NCI-H1417 (cell line): ENCODE data around the gene COL12A1.

ENCODE experiments used
- DNase-seq, 3 experiments: peaks; one replicate each; lab custom pipeline; 2025; lab: John Stamatoyannopoulos, UW

The COL12A1 gene

DNA sequence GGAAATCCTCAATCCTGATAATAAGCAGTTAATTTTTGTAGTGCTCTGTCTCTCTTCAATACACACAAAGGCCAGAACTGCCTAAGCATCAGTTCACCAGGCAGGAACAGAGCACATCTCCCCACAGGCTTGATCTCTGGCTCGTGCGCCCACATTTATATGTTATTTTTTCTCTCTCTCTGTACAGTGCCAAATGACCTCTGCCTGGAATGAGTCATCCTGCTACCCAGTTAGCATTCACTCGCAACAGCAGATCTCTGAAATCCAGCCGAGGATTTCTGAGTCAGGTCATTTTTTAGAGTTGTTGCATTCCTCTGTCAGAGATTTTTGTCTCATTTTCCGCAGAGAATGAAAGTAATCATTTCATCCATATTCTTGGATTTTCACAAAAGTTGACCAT, 107.1 kb downstream of the COL12A1 start:
- no peak for DNase-seq

DNA sequence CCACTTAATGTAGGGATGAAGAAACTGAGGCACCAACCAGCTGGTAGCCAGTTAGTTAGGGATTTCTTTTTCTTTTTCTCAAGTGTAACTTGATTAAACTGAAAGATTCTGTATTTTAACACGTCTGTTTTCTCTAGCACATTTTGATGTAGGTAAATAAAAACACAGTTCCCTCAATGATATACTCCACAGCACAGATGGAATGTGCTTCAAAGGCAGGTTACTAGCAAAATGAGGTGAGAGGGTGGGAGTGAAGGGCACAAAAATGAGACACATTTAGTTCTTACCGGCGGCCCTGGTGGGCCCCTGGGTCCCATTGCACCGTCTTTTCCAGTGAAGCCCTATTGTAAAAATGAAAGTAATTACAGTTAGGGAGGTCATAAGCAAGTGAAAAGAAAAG, 108.9 kb downstream of the COL12A1 start:
- DNase-seq: no peak

DNA sequence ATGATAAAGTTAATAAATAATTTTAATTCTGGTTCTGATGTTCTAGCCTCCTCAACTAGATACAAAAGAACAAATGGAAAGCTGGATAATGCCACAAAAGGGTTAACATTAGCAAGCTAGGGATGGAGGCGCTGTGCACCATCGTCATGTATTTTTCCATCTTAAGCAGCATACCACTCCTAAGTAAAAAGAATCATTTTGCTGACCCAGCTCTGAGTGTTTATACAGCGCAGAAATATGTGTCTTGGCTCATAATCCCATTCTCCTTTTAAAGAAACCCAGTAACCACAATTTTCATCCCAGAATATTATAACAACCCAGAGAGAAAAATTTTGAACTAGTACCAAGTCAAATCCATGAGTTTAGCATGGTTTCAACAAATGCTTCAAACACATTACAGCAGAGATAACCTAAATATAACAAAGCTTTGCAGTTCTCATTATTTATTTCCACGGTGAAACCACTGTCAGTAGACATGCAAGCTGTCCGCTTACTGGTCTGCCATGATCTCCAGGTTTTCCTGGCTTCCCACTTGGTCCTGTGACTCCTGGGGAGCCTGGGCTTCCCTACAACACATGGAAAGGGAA, 111.1 kb downstream of the COL12A1 start:
- no peak for DNase-seq

DNA sequence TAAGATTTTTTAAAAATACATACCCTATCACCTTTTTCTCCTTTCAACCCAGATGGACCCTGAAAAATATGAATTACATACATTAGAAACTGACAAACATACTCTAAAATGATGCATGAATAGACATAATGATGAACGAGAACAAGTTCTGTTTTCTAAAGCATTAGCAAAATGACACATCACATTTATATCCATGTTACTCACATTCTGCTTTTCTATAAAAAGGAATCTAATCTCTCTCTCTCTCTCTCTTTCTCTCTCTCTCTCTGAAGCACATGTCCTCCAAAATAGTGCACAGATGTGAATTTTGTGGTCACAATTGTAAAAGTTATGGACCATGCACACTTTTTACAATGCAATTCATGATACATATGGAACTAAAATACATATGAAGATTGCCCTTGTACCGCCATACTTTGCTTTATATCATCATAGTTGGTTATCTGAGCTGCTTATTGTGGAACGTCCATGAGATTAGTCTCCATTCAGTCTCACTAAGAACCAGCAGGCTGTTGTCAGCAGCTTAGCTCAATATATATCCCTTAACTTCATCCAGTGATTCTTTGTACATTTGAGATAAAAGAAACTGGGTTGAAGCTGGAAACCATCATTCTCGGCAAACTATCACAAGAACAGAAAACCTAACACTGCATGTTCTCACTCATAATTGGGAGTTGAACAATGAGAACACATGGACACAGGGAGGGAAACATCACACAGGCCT, 114.2 kb downstream of the COL12A1 start:
- no peak for DNase-seq

DNA sequence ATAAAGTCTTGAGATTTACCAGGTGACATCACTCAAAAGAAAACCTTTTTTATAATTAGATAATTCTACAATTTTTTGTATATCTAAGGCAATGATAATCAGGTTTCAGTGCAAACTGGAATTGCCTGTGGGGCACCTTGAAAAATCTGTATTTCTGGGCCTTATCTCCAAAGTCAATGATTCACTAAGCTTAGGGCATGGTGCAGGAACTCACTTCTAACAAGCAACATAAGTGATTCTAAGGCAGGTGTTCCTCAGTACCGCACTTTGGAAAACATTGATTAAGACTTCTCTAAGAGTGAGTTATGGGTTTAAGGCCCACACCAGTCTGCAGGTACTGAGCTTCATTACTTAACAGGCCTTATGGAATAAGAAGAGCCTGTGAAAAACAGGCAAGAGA, 115.3 kb downstream of the COL12A1 start:
- no peak for DNase-seq

- no peak for DNase-seq
Measured at GRCh38 chr6:75089921-75090320, 115.9 kb downstream of the COL12A1 start.

GRCh38 chr6:75089151-75089897, 116.5 kb downstream of the COL12A1 start:
- no peak for DNase-seq

DNA sequence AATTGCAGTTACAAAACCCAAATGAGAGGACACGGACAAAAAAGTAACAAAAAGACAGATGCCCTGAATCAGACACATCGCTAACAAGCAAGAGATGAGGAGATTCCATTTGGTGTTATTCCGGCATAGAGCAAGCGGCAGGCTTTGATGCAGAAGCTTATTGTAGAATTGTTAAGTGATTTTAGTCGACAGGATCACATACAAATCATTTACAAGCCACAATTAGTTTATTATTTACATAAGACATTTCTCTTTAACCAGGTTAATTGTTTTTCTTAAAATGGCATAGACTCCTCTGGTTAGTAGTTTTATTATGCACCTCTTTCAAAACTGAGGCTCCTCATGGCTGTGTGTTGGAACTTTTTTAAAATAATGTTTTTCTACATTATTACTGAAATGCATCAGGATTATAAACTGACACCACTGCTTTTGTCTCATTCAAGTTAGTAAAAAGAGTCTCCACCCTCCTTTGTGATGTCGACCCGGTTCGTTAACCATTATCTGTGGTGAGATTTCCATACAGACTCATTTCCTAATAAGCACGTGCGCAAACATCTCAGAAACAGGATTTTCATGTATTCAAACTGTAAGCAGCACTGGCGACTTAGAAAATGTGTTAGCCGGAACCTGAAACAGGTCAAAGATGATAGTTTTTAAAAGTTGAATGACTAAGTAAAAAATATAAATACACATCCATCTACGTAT, 119.8 kb downstream of the COL12A1 start:
- DNase-seq: no peak

DNA sequence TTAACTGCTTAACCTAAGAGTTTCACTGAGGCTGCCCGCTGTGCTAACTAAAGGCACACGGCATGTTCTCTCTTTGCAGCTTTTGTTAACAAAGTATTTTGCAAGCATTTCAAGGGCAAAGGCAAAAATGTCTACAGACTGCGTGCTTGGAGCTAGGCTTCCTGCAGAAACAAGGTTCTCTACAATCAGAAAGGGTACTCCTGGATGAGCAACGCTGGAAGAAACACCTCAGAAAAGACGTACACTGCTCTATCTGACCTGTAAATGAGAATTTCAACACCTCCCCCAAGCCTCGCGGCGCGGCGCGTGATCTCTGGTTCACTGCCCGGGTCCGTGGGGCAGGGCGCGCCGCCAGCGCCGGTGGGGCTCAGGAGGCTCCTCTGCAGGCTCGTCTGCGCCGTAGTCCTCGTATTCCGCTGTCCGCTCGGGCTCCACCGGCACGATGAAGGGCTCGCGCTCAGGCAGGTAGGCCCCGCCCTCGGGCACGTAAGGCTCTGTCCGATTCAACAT, 120.9 kb downstream of the COL12A1 start:
- peak in 2 of 3 experiments; percentile 1 to 19 for DNase-seq

DNA sequence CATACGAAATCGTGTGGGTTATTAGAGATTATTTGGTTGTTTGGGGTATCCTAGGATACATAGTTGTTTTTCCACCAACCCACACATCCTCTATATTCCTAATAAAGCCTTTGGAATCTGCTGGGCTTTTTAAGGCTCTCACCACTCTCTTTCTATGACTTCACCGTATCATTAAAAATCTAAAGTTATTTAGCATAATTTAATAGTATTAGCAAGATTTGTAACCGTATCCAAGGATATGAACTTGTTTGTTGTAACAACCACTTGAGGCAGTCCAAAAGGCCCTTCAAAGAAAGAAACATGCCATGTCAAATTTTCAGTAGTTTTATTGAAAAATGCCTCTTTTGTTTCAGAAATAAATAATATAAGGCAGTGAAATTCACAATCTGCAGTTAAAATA, 121.8 kb downstream of the COL12A1 start:
- DNase-seq: no peak

DNA sequence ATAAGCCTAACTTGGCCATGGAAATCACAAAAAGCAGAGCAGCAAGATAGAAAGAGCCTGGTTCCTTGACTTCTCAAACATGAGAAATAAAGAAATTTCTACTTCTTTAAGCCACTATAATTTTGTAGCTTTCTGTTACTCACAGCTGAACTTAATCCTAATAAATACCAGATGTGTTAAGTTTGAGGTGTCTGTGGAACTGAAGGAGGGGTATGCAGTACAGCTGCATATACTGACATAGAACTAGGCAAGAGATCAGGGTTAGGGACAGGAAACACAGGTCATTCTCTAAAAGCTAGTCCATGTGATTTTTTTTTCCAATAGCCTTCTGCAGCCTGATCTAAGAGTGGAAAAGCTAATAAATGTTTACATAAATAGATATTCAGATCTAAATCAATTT, 123.9 kb downstream of the COL12A1 start:
- no peak for DNase-seq

- no peak for DNase-seq
Measured at GRCh38 chr6:75081047-75081446, 124.8 kb downstream of the COL12A1 start.

DNA sequence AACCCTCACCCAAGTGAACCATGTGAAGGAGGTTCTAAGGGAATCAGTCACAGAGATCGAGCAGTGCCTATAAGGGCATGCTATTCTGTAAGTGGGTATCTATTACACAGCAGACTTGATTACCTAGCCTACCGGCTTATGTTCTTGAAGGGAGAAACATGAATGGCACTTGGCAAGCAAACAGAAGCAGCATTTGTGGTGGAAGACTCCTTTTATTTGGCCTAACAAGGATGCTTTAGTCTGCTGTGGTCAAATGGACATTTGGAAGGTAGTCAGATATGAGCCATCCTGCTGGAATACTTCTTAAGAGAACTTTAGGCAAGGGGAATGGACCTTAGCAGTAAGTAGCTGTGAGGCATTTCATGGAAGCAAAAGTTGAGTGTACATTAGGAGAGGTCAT, 126.3 kb downstream of the COL12A1 start:
- no peak for DNase-seq

GRCh38 chr6:75077701-75078100, 128.2 kb downstream of the COL12A1 start:
- no peak for DNase-seq

DNA sequence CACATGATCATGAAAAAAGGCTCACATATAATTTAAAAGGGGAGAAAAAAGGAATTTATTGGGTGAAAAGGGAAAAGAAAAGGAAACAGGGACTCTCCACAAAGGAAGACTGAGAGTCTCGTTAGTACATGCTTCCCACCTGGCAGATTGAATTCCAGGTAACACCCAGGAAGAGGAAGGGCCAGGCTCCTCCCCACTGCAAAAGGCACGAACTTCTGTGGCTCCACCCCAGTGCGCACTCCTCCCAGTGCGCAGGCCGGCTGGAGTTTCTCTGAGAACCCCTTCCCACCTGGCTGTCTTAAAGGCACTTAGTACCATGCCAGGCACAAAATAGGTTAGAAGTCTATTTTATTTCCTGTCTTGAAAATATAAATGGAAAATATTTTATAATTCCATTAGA, 129.8 kb downstream of the COL12A1 start:
- DNase-seq: no peak

DNA sequence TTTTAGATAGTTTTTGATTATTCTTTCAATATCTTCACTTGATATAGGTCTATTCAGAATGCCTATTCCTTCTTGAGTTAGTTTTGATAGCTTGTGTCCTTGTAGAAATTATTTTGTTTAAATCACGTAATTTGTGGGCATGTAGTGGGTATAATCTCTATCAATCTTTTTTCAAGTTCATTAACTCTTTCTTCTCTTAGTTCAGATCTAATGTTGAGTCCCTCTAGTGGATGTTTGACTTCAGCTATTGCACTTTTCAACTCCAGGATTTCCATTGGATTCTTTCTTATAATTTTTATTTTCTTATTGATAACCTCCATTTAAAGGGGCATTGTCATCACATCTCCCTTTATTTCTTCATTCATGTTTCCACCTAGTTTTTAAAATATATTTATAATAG, 135.6 kb downstream of the COL12A1 start:
- no peak for DNase-seq

DNA sequence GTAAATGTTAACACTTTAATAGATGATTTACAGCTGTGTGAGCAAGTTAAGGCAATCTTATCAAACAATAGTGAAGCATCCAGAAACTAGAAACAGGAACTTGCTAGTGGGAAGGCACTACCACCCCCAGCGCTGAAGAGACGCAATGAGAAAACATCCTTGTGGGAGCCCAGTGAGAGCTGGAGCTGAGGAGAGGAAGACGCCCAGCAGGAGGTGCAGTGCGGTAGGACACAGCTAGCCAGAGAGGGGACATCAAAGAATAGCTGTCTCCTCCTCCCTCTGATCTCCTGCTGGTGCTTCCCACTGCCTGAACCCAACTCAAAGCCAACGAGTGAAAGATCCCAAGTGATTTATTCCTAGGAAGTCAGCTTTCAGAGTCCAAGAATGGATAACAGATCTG, 140.3 kb downstream of the COL12A1 start:
- no peak for DNase-seq

DNA sequence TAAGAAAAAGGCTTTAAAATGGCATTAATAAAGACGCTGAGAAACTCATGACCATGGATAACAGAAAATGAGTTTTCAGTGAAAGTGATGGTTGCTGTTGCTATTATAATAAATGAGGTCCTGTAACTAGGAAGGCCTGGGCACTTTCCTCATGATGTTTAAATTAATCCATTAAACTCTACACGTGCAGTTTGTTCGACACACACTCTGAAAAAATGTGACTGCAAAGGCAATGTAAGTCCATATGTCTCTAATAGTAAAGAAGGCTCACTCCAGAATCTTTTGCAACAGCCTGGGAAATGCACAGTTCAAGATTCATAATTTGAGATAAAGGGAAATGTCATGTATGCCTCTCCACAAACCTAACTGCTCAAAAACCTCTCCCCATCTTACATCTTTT, 153.4 kb downstream of the COL12A1 start:
- DNase-seq: no peak

DNA sequence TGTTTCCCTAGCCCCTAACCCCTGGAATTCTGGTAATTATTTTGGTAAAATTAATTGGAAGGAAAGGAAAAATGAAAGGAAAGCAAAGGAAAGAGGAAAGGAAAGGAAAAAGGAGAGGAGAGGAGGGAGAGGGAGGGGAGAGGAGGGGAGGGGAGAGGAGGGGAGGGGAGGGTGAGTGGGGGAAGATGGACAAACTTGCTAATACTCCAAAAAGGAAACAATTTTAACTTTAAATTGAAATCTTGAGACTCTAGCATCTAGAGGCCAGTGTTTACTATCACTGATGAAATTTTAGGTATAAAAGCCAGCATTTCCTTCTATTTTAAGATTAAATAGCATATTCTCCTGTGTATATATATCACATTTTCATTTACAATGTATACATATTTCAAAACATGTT, 156.5 kb downstream of the COL12A1 start:
- DNase-seq: no peak

DNA sequence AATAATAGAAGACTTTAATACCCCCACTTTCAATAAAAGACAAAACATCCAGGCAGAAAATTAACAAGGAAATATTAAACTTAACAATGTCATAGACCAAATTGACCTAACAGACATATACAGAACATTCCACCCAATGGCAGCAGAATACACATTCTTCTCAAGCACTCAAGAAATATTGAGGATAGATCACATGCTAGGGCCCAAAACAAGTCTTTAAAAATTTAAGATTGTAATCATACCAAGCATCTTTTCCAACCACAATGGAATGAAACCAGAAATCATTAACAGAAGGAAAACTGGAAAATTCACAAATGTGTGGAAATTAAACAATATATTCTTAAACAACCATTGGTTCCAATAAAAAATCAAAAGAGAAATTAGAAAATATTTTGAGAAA, 161.0 kb downstream of the COL12A1 start:
- no peak for DNase-seq

DNA sequence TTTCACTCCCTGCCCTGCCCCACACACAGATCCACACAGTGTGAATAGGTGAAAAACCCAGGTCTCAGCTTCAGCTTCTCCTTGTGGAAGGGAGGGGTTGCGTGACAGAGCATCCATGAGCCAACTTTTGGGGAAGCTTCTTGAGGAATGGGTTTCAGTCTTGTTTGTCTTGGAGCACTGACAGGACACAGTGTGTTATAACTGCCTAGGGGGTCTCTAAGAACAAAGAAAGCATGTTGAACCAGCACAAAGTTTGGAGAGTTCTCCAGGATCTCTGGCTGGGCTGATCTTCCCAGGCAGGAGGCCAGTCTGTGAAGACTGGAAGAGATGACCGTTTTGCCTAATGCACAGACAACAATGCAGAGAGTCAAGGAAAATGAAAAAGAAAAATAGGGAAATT, 164.5 kb downstream of the COL12A1 start:
- no peak for DNase-seq
